Fibroblast of the conjunctiva (primary cell): ENCODE measurements around the gene SLC5A10.
A peak's percentile ranks its signal among the peaks of the same experiment; 100 is the strongest.
"Not testable (repeated sequence)": the region's sequence is repeated elsewhere in the genome, so short reads cannot be mapped to it uniquely, and the experiment has no call there.

Experiments
- DNase-seq: peaks from one replicate; pipeline ENCODE4 v3.0.0-alpha.2; 2010; ENCODE audit warnings: low read depth

The SLC5A10 gene

DNA sequence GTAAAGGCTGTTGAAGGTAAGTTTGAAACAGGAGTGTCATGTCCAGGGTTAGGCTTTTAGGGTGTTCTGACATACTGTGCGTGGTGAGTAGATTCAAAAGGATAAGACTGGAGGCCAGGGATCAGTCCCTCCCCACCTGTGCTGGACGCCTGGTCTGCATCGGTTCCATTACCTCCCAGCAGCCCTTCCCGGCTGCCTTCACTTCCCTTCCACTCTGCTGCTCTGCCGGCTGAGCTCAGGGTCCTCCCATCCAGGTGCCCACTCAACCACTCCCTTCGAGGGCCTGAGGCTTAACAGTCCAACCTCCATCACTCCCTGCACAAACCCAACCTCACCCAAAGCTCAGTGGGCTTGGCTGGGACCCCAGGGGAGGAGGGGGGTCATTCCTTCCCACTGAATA lies 4.1 kb upstream of the SLC5A10 start:
- no peak for DNase-seq

DNA sequence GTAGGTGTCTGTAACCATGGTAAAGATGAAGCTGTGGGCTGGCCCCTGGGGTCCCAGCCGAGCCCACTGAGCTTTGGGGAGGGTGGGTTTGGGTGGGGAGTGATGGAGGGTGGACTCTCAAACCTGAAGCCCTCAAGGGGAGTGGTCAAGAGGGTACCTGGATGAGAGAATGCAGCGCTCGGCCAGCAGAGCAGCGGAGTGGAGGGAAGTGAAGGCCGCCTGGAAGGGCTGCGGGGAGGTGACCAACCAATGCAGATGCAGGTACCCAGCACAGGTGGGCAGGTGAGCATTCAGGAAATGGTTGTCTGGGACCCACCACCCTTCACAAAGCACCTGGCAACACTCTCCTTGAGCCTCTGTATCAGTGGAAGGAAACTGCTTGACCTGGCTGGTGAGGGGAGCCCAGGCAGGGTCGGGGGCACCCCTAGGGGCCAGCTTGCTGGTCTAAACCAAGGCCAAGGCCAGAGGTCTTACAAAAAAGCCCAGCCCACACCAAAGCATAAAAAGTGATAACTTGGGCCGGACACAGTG lies 3.4 kb upstream of the SLC5A10 start:
- DNase-seq = no peak

DNA sequence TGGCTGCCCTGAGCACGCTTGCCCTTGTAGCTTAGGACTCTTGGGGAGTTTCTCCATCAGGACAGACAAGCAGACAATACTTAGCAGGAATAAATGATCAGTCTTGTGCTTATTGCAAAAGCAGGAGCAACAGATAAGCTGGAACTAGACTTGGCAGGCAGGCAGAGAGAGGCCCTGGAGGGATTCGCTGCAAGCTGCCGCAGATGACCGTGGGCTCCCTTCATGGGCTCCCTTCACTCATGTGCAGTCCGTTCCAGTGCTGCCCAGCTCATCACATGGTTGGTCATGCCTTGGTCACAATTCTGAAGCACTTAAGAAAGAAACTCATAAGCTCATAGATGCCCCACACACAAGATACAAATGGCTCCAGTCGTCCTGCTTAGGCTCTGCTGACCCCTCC lies 2.4 kb upstream of the SLC5A10 start:
- no peak for DNase-seq

DNA sequence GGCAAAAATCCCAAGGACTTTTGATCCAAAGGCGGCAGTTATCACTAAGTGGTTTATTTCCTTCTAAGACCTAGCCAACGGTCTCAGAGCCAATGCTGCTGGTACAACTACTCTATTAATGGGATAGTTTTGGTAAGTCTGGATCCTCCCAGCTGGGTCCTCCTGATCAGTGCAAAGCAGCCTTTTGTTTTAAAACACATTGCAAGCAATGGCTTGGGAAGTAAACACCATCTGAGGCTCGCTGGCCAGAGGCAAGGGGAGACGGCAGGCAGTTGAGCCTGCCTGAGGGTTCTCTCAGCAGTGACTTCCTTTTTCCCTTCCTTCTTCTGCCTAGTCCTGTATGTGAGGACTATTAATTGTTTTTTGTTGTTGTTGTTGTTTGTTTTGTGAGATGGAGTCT lies 1.6 kb upstream of the SLC5A10 start:
- no peak for DNase-seq

DNA sequence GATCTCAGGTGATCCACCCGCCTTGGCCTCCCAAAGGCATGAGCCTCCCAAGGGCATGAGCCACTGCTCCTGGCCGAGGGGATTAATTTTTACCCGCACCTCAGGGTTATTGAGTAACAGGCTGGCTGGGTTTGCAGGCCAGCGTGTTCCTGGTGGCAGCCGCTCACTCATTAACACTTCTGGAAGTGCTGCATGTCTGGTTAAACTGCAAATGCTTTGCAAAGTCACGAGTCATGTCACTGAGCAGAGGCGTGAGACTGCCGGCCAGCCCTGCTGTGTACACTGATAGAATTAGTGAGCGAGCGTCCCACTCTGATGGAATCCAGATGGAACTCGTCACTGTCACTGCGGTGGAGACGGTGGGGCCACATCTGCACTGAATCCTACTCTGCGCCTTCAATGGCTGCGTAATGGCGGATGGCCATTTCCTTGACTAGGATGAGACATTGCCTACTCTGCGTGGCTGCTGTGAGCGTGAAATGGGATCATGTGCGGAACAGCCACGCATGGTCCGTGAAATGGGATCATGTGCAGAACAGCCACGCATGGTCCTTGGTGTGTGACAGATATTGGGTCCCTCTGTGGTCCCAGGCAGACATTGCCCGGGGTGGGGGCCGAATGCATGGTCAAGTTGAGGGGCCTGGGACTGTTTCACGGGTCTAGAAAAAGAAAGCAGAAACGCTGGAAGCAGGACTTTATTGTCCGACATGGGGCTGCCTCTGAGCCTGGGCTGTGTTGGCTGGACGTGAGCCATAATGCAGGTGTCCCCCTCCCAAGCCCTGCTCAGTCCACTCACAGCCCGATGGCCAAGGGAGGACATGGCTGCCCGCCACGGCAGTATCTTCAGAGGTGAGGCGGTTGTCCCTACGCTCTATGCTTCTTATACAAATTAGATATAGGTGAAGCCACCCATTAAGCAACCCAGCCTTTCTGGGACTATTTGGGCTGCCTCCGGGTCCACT lies 740 bp upstream of the SLC5A10 start:
- DNase-seq = no peak

DNA sequence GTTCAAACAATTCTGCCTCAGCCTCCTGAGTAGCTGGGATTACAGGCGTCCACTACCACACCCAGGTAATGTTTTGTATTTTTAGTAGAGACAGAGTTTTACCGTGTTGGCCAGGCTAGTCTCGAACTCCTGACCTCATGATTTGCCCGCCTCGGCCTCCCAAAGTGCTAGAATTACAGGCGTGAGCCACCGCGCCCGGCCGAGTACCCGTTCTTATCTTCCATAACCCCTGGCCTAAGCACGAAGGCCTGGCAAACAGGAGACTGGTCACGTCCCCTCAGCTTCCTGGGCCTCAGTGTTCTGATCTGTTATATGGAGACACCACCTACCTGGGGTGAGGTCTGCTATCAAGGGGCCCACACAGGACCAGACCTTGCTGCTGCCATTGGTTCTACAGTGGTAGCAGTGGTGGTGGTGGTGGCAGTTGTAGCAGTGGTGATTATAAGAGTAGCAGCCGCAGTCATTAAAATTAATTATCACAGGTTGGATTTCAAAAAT lies 1.3 kb downstream of the SLC5A10 start:
- DNase-seq = no peak

DNA sequence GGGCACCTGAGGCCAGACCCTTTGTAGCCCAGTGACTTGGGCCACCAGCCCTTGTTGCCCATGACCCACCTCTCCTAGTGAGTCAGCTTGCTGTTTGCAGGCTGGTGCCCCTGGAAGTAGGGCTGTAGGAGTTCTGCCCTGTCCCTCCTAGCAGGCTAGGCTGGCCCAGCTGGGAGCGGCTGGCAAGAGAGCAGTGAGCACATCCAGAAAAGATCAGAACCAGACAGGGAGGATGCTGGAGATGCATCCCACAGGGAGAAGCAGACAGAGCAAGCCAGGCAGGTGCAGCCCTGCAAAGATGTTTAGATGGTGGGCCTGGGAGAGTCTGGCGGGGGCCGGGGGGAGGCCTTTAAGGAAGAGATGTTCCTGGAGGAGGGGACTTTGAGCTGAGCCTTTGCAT lies 2.4 kb downstream of the SLC5A10 start:
- DNase-seq = no peak

DNA sequence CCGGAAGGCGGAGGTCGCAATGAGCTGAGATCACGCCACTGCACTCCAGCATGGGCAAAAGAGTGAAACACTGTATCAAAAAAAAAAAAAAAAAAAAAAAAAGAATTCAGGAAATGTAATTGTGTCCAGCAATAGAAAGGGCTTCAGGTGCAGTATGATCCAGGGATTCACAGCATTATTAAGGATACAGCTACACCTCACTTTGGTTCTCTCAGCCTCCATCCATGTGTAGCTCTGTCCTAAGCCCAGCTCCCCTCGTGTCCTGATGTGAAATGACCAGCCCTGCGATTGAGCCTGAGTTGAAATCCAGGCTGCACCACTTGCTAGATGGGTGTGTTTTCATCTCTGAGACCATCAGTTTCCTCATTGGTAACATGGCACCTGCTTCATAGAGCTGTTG lies 3.0 kb downstream of the SLC5A10 start:
- DNase-seq = no peak

DNA sequence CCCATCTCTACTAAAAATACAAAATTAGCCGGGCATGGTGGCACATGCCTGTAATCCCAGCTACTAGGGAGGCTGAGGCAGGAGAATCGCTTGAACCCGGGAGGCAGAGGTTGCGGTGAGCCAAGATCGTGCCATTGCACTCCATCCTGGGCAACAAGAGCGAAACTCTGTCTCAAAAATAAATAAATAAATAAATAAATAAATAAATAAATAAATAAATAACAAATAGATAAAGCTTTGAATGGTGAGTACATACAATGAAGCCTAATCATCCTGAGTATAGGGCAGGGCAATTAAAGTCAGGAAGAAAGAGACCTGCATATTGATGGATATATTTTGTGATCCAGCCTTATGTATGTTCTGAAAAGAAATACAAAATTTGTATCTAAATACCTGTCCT lies 4.1 kb downstream of the SLC5A10 start:
- not testable (repeated sequence) for DNase-seq

DNA sequence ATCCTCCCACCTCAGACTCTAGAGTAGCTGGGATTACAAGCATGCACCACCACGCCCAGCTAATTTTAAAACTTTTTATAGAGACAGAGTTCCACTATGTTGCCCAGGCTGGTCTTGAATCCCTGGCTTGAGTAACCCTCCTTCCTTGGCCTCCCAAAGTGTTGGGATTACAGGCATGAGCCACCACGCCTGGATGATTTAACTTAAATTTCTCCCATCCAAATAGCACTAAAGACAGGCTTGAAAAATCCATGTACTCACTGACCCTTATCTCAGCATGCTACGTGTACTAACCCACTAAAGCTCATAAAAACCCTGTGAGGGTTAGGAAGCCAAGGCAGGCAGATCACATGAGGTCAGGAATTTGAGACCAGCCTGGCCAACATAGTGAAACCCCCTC lies 4.6 kb downstream of the SLC5A10 start:
- DNase-seq = no peak

DNA sequence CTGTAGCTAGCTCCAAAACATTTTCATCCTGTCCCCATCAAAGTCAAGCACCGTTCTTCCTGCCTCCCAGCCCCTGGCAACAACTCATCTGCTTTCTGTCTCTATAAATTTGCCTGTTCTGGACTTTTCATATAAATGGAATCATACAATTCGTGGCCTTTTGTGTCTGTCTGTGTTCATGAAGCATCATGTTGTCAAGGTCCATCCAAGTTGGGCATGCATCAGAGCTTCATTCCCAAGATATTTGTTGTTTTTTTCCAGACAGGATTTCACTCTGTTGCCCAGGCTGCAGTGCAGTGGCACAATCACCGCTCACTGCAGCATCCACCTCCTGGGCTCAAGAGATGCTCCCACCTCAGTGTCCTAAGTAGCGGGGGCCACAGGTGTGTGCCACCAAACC lies 5.9 kb downstream of the SLC5A10 start:
- no peak for DNase-seq

DNA sequence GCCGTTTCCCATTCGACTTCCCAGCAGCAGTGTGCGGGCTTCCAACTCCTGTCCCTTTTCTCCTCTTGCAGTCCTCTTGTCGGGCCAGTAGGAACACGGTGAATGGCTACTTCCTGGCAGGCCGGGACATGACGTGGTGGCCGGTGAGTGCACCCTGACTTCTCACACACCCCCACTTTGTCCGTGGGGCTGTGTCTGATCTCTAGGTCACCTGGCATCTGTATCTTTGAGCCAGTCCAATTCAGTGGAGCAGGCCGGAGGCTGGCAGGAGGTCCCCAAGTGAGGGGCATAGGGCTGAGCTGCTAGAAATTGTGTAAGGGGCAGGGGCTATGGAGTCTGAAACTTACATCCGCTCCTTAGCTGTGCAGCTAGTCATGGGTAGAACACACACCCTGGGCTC lies 6.6 kb downstream of the SLC5A10 start:
- no peak for DNase-seq

DNA sequence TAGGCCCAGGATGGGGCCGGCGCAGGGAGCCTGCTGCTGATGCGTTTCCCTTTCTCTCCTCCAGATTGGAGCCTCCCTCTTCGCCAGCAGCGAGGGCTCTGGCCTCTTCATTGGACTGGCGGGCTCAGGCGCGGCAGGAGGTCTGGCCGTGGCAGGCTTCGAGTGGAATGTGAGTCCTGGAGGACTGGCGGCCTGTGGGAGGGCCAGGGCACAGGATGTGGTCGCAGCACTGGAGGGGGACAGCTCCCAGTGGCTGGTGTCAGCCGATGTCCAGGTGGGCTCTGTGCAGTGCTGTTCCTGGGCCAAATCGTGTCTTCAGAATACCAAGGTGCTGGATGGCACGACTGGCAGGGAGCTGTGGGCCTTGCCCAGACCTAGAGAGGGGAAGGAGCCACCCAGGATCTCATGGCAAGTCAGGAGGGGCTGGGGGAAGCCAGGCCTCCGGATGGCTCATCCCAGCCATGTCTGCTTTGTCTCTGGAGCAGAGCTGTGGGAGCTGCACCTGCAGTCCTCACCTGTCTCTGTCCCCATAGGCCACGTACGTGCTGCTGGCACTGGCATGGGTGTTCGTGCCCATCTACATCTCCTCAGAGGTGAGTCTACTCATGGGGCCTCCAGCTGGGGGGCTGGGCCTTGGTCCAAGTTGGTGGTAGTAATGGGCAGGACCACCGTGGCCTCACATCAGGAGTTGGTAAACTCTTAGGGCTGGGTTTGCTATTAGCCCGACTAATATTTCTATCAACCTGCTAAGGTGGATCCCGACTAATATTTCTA lies 7.3 kb downstream of the SLC5A10 start:
- DNase-seq = no peak

DNA sequence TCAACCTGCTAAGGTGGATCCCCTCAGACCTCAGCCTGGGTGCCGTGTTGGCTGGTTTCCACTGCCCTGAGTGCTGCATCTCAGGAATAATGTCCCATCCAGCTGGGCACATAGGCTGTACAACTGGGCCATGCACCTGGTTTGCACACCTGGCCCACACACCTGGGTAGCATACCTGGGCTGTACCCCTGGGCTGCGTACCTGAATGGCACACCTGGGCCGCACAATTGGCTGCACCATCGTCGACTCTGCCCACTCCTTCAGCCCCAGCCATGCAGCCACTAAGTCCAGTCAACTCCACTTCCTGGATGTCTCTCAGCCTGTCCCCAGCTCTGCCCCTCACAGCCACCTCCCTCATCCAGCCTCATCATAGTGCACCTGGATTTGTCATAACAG lies 7.9 kb downstream of the SLC5A10 start:
- no peak for DNase-seq

DNA sequence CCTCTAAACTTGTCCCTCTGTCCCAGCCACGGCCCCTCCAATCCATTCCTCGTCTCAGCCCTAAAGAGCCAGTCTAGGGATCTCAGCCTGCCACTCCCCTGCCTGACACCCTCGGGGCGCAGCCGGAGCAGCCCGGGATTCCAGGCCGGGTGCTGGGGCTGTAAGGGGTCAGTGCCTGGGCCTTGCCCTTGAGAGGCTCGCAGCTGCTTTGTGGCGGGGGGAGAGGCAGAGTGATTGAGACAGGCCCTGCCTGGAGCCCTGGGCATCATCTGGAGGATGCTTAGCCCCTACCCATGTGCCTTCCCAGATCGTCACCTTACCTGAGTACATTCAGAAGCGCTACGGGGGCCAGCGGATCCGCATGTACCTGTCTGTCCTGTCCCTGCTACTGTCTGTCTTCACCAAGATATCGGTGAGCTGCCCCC lies 8.3 kb downstream of the SLC5A10 start:
- no peak for DNase-seq

DNA sequence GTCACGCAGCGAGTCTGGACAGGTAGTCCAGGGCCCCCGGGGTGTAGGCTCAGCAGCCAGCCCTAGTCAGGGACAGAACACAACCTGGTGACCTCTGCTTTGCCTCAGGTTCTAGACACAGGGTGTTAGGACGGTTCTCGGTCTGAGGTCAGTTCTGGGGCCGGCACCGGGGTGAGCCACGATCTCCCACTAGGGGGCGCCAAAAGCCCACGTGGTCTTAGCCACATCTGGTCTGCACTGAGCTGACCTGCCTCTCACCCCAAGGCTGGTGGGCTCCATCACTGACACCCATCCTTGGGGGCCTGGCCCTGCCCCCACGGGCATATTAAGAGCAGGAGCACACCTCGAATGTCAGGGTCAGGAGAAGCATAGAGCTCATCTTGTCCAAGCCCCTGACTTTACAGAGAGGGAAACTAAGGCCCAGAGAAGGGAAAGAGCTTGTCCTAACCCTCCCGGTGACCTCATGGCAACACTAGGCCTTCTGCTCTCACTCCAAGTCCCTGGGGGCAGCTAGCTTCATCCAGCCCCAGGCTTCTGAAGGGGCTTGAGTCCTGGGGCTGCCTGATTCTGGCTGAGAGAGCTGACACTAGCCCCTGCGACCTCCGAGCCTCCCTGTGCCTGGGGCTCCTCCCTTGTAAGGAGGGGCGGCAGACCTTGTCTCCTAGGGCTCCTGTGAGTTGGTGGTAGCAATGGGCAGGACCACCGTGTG lies 9.0 kb downstream of the SLC5A10 start:
- peak; percentile 32 for DNase-seq

DNA sequence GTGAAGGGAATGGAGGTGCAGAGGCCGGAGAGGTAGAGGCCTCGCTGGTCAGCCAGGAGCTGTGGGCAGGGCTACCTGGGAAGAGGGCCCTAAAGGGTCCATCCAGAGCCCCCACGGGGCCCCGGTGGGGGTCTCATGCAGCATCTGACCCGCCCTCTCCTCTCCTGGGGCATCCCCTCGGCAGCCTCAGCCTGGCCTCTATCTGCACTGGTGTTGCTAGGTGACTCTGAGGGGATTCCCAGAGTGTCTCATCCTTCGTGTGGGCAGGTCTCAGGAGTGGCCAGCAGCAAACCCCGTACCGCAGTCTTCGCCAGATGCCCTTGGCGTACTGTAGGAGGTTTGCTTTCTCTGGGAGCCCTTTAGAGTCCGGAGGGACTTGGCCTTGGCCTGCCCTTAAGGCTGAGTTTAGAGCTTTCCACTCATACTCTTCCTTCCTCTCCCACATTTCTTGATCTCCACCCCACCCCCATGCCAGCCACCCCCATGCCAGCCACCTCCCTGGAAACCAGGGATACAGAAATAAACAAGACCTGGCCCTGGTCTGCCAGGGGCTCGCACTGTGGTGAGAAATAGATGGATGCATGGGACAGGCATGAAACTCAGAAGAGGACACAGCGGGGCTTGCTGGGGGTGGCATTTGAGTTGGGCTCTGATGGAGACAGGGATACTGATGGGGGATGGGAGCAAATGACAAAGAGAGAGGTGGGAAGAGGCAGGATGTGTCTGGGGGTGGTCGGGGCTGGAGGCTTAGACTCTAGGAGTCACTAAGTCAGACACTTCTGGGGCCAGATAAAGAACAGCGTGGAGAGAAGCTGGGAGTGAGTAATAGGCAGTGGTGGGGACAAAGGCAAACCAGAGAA lies 9.9 kb downstream of the SLC5A10 start:
- no peak for DNase-seq

DNA sequence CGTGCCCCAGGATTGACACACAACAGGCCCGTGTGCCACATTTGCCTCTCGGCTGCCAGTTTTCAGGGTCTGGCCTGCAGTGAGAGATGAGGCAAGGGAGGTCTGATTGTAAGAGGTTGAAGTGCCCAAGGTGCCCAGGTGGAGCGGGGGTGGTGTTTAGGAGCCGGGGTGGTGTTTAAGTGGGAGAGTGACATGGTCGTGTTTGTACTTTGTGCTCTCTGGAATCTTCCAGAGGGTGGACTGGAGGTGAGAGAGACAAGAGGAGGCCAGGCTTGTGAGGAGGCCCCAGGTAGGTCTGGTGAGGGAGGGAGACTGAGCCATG lies 10.5 kb downstream of the SLC5A10 start:
- DNase-seq = no peak

DNA sequence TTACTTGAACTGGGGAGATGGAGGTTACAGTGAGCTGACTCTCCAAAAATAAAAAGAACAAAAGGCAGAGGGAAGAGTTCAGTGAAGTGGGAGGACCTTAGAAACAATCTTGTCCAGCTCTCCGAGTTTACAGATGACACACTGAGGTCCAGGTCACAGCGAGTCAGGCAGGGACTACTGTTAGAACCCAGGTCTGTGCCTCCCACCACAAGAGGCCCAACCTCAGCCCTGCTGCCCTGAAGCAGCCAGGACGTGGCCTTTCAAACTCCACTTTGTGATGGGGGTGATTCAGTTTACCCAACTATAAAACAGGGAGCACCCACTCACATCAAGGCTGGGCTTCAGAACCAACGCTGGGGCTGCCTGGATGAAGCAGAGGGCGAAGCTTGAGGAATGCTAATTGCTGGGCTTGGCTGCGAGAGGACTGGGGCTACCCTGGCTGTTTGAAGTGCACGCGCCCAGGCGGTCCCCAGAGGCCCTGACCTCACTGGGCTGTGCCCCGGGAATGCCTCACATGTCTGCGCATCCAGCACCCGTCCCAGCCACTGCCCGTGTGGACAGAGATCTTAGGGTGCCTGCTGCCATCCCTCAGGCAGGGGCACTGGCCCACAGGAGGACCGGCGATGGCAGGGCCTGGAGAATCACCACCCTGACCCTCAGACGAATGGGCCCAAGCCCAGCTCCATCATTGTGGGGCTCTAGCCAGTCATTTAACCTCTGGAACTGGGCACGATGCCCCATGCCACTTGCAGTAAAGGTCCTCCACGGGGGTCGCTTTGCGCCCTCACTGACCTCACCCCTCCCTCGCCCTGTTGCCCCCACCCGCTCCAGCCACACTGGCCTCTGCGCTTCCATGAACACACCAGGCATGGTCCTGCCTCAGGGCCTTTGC lies 11.4 kb downstream of the SLC5A10 start:
- no peak for DNase-seq

DNA sequence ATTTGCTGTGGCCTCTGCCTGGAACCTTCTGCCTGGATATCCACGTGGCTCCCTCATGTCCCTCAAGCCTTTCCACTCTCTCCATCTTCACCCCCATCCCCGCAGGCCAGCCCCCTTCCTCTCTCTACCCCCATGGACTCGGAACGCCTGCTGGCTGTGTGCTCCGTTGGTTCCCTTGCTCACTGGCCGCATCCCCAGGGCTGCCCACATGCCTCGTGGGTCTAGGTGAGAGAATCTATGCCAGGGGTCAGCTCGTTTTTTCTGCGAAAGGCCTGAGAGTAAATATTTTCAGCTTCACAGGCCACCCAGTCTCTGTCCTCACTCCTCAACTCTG lies 12.0 kb downstream of the SLC5A10 start:
- DNase-seq = no peak

DNA sequence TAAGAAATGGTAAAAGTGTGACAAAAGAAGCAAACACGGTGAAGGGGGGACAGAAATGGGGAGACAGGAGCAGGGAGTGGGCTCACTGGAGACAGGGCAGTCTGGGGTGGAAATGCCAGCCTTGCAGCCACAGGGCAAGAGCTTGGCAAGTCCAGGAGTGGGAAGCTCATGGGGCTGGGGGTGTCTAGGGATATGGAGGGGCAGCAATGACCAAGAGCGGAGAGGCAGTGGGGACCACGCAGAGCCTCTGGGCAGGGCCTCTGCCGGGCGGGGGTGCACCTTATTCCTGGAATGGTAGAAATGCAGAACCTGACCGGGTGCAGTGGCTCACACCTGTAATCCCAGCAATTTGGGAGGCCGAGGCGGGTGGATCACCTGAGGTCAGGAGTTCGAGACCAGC lies 12.6 kb downstream of the SLC5A10 start:
- no peak for DNase-seq
